Measurements from ENCODE around the gene STPG2.
"Not testable (repeated sequence)": the region's sequence is repeated elsewhere in the genome, so short reads cannot be mapped to it uniquely, and the experiment has no call there.

Gene STPG2

DNA sequence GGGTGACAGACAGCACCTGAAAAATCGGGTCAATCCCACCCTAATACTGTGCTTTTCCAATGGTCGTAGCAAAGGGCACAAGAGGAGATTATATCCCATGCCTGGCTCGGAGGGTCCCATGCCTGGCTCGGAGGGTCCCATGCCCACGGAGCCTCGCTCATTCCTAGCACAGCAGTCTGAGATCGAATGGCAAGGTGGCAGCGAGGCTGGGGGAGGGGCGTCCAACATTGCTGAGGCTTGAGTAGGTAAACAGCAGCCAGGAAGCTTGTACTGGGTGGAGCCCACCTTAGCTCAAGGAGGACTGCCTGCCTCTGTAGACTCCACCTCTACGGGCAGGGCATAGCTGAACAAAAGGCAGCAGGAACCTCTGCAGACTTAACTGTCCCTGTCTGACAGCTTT, 365.1 kb downstream of the STPG2 start:
- DNase-seq: no peak

DNA sequence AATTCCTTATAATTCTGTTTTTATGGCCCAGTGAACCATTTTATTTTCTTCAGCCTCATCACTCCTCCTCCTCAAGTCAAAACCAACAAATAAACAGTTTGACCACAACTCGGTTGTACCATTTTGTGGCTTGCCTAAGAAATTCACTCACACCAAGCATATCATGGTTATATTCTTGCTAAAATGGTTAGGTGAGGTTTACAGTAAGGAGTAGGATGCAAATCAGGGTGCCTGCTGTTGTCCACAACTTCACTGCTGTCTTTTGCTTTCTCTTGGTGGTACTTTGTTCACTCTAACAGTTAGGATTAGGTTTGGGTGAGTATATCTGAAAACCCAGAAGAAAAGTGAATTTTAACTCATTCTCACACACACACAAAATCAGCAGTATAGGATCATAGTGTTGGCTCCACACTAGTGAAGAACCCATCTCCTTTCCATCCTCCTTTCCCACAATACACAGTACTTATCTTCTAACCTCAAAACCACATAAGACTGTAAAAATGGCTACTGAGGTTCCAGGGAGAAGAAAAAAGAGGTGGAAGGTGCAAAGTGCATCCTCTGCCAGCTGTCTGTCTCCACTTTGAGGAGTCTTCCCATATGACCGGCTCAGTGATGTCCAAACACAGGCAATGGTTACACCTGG, 368.8 kb downstream of the STPG2 start:
- no peak for DNase-seq

DNA sequence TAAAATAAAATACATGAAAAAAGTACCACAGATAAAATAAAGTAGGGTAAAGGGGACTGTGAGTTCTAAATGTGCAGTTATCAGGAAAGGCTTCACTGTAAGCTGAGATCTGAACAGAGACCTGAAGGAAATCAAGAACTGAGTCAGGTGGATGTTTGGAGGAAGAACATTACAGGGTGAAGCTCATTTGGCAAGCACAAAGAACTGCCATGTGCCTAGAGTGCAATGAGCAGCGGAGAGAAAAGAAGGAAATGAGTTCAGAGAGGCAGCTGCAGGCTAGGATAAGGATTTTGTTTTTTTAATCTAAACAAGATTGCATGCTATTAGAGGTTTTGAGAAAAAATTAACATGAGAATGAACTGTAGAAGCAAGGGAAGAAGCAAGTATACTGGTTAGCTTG, 373.1 kb downstream of the STPG2 start:
- DNase-seq: no peak

DNA sequence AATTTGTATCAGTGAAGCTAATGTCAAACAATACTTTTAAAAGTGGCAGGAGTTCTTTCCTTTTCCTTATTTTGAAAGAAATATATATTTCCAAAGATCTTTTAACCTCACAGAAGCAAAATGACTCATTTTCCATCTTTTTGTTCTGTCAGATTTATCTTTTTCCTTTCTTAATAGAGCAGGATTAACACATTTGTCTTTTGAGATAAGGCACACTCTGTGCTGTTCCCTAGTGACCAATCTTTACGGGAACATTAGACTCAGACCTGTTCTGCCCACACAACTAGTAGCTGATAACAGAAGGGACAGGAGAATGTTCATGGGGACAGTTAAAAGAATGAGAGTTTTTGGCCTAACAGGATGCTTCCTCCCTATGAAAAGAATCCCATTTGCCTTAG, 381.2 kb downstream of the STPG2 start:
- DNase-seq: no peak

DNA sequence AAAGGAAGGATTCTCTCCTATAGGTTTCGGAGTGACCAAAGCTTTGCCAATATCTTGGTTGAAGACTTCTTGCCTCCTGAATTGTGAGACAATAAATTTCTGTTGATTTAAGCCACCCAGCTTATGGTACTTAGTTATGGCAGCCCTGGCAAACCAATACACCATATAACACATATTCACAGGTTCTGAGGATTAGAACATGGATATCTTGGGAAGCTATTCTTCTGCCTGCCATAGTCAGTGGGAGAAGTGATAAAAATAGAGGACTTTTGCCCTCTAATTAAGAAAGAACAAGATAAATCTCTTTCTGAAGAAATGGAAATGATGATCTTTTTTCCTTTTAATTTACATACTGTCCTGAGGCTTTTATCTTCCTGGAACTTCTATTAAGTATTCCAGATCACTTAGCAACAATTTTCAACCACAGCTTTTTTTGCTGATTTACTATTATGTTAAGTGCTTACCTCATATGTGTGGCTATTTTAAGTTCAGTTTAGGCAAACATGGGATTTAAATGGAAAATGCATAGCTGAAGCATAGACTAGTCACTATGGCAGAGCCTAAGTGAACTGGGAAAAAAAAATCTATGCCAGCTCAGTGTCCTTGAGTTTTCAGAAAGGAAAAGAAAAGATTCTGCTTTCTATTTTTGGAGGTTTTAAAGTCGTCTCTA, 381.7 kb downstream of the STPG2 start:
- DNase-seq: no peak

DNA sequence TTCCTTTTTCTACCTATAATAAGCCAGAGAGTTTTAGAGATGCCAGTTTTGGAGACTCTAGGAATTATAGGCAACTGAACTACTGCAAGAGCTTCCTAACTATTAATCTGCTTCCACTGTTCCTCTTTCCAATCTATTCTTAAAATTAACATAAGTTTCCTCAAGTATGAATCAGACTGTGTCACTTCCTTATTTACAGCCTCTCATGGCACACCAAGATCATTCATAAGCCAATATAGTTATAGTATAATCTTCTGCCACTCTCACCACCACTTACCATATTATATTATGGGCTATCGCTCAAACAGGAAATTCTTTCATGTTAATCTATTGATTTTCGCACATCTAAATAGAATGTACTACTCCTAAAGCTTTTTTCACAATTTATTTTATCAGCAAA, 383.5 kb downstream of the STPG2 start:
- DNase-seq: no peak

DNA sequence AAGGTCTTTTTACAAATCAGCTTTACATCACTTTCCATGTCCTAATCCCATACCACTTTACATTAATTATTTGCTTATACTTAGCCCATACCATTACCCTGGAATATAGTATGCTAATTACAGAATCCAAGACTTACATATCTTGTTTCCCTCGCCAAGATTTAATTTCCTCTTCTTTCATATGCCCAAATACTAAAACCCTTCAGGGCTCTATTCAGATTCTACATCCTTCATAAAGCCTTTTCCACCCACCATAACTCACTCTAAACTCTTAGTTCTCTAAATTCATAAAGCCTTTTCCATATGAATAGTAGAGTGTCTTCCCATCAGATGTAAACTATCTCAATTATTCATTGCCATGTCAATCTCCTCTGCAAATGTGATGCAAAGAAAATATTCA, 390.7 kb downstream of the STPG2 start:
- DNase-seq: no peak

DNA sequence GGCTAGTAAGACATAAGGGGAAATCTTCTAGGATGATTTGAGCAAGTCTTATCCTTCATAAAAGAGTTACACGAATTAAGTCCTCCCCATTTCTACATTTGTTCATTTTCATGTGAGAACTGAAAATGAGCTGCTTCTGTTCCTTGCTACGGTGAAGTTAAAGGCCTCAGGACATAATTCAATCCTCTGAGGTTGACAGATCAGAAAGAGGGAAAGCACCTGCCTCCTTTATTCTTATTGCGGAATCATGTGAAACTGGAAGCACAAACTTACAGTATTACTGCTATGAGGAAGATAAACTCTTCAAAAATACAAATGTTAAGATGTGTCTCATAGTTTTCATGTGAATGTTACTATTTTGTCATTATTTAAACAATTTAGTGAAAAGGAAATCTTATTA, 395.3 kb downstream of the STPG2 start:
- no peak for DNase-seq

DNA sequence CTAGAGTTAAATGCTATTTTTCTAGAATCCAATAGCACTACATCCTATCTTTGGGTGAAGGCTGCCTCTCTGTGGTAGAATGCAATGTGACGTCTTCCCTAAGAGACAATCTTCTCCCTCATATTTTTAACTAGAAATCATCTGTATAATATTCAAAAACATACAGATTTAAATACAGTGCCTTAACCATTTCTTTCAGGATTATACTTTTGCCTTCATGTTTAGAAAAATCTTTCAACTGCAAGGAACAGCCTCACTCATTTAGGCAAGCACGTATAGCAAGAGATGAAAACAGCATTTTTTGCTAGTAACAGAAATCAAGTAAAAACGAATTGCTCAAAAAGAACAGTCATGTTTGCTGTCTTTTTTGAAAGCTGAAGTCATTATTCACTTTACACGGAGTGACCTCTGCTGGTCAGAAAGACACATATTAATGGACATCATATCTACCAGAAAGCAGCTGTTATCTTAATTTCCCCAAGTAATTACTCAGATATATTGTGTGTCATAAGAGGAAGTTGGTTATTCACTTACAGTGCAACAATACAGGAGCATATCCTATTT, 422.3 kb downstream of the STPG2 start:
- no peak for DNase-seq

DNA sequence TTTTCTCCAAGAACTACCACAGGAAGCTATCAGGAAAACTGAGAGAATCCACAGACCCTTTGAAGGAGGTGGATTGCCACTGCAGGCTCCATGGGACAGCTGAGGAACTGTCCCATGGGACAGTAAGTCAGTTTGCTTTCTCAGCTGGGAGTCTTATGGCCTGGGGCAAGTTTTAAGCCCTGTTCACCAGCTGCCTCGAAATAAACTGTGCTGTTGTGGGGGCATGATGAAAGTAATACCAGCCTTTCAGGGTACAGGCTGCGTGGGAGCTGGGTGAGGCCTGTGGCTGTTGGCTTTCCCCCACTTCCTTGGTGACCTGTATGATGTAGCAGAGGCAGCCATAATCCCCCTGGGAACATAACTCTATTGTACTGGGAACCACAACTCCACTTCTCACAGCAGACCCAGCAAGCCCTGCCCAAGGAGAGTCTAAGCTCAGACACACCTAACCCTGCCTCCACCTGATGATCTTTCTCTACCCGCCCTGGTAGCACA, 452.1 kb downstream of the STPG2 start:
- DNase-seq: no peak

DNA sequence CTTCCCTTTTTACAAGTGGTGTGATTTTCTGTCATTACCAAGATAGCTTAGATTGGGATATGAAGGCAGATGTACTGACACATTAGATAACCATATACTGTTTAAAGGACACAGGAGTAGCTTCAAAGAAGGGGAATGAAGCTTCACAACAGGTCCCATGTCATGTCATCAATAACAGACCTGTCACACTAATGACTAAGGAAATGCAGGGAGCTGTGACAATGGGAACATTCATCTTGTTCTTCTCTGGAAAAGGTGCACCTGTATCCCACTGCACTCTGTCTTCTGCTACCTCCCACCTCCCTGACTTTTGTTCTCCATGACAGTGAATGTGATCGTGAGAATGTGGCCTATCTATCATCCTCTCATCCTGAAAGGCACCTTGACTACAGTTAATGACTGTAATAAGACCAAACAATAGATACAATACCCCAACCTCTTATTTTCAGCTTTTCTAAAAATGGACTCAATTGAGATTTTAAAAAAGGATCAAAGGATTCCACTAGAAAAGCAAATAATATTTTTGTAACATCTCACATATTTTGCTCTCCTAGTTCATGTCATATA, 472.5 kb downstream of the STPG2 start:
- DNase-seq: no peak

DNA sequence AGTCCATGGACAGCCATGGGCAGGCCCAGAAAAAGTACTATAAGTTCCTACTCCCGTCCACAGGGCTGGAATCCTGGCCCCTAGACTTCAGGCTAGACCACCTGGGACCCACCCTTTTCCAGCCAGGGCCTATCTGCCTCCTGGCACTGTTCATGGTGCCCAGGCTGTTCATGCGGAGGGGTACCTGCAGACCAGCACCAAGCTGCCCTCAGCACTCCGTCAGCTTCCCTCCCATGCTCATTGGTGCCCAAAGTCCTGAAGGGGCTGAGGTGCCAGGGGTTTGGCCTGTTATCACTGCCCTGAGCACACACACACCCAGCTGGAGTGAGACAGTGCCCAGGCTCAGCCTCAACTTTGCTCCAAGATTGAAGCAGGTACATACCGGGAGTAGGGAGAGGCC, 477.7 kb downstream of the STPG2 start:
- DNase-seq: no peak

DNA sequence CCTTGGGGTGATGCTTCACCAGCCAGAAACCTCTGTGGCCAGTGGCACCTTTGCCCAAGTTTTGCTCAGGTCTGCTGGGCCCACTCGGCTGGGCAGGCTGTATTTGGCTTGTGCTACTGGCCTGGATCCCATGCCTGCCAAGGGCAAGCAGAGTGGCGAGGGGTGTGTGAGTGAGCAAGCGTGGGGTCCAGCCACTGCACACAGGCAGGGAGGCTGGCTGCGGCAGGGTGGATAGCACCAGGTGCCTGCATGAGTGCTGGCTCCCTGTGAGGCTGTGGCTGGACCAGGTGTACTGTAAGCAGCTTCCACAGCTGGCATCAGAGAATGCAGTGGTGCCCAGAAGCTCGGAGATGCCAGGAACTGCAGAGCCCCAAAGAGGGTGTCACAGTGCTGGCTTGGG, 478.5 kb downstream of the STPG2 start:
- no peak for DNase-seq

DNA sequence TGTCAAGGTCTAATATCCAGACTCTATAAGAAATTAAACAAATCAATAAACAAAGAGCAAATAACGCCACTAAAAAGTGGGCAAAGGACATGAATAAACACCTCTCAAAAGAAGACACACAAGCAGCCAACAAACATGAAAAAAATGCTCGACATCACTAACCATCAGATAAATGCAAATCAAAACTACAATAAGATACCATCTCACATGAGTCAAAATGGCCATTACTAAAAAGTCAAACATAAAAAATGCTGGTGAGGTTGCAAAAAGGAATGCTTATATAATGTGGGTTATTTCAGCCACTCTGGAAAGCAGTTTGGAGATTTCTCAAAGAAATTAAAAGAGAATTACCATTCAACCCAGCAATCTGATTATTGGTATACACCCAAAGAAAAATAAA, 481.1 kb downstream of the STPG2 start:
- no peak for DNase-seq

DNA sequence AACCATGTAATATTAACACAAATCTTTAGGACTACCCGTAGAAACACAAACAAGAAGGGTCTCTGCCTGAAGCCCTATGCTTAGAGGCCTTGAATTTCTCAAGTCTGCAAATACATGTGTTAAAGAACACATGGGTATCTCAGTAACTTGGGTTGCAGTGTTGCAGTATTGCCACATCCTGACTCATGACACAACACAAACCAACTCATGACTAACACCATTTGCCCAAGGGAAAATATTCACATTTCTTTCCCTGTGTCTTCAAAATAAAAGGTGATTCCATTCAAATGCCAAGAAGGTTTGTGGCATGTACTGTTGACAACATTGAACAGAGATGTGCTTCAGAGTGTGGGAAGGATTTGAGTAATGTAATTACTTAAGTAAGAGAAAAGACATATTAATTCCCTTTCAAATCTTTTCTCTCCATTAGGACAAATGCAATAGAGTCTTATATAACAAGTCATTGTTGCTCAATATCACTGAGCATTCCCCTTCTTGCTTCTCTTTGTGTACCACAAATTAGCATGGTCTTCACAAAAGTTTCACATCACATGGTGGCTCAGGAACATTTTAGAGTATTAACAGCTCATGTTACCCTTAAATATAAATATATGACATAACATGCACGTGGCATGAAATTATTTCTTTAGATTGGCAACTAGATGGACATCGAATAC, 487.1 kb downstream of the STPG2 start:
- no peak for DNase-seq

DNA sequence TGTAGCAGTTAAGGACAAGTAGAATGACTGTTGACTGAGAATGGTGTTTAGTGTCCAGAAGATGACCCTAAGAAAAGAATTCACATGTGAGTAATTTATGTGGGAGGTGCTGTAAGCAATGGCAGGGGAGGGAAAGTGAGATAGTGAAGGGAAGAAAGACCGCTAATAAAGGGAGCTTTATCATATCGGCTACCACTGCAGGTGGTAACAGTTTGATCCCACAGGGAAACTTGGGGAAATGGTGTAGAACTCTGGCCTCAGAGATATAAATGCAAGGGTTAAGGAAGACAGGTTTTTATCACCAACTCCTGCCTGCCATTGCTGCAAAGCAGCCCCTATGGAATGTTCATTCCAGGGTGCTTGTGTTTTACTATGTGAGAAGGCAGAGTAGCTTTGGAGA, 489.6 kb downstream of the STPG2 start:
- no peak for DNase-seq

DNA sequence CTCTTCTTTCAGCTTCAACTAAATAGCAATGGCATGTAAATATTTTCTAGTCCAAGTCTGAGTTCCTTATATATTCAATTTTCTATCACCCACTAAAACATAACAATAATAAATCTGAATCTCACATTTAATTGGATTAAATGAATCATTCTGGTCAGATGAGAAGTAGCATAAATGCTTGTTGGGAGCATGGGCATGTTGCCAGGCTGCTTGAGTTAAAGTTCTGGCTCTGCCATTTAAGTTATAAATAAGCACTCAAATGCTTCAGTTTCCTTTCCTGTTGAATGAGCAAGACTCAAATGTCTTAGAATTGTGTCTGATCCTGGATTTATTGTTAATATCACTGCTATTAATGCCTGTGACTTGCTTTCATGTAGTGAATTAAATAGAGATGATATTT, 496.3 kb downstream of the STPG2 start:
- DNase-seq: no peak

DNA sequence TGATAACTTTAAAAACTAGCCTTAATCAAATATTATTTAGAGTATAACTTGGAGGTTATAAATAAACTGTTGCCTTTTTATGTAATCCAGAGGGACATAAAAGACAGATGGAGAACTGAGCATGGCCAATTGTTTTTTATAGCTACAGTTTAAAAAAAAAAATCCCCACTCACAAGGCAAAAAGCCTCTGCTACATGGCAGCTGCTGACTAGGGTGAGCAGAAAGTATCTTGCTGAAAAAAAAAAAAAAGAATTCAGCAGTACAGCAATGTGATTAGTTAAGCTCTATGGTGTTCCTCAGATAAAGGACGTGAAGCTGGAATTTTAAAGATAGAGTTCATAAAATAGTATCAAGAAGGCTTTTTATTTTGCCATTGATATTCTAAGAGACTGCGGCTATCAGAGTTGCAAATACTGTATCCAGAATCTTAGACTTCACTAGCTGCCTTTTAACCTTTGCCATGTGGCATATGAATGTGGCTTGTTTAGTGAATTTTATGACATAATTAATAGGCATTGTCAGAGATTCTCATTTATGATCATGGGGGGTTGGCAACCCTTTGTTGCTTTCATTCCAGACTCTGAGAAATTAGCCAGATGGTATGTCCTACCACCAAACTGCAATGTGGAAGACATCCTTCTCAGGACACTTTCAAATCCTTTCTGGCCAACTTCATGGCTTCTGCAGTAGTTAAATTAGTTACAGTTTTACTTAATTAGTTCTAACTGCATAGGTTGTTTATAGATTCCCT, 498.0 kb downstream of the STPG2 start:
- DNase-seq: no peak

DNA sequence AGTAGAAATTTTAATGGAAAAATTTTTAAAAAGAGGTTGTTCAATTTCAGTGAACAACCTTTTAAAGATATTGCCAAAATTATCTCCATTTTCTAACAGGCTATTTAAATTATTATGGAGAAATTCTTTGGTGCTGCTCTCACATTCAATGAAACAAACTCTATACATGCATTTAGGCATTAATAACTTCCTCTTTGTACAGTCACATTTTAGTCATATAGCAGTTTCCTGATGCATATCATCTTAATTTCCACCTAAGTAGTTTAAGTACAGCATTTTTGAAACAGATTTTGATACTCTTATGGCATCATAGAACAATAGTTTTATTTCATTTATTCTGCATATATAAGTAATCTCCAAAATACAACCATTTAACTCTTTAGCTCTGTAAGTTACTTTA, 500.1 kb downstream of the STPG2 start:
- no peak for DNase-seq

DNA sequence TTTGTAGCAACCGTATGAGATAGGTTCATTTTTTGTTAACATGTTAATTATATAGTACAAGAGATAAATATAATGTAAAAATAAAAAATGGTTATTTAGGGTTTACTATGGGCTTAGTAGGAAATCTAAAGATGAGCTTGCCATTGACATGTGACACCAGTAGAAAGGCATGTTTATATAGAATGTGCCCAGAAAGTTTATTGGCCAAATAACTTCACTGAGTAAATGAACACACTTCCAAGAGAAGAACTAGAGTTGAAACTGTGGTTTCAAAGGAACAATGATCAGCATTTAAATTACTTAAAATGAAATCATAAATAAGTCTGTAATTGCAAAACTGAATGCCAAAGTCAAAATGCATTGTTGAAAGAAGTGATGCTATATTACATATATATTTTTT, 503.3 kb downstream of the STPG2 start:
- DNase-seq: no peak

DNA sequence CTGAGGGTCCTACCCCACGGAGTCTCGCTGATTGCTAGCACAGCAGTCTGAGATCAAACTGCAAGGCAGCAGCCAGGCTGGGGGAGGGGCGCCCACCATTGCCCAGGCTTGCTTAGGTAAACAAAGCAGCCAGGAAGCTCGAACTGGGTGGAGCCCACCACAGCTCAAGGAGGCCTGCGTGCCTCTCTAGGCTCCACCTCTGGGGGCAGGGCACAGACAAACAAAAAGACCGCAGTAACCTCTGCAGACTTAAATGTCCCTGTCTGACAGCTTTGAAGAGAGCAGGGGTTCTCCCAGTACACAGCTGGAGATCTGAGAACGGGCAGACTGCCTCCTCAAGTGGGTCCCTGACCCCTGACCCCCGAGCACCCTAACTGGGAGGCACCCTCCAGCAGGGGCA, 509.4 kb downstream of the STPG2 start:
- DNase-seq: not testable (repeated sequence)

DNA sequence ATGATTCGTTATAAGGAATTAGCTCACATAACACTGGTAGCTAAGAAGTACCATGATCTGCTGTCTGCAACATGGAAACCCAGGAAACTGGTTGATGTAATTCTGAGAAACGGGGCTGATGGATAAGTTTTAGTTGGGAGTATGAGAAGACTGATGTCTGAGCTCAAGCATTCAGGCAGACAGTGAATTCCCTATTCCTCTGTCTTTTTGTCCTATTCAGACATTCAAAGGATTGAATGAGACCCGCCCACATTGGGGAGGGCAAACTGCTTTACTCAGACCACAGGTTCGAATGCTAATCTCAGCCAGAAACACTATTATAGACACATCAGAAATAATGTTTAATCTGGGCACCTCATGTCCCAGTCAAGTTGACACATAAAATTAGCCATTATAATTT, 515.5 kb downstream of the STPG2 start:
- DNase-seq: no peak

DNA sequence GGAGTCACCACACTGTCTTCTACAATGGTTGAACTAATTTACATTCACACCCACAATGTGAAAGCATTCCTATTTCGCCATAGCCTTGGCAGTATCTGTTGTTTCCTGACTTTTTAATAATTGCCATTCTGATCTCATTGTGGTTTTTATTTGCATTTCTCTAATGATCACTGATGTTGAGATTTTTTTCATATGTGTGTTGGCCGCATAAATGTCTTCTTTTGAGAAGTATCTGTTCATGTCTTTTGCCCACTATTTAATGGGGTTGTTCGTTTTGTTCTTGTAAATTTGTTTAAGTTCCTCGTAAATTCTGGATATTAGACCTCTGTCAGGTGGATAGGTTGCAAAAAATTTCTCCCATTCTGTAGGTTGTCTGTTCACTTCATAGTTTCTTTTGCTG, 519.1 kb downstream of the STPG2 start:
- DNase-seq: no peak
